MG63 (cell line): ENCODE data around the gene CCDC68. TPM values are rescaled to one million over a fixed set of nuclear protein-coding genes. Genes with fewer than 3 reads are reported as not detected.

ENCODE experiments used
- DNase-seq: peaks from one replicate; pipeline ENCODE4 v3.0.0-alpha.2; 2020
- H3K27me3 ChIP-seq: fragments of 250-450 bp; sonication (Bioruptor Pico); 2 replicates; pipeline ENCODE4 v1.5.1; 2020; ENCODE audit warnings: mild to moderate bottlenecking, moderate library complexity
- H3K36me3 ChIP-seq: fragments of 250-450 bp; sonication (Bioruptor Pico); 2 replicates; pipeline ENCODE4 v1.5.1; 2020; ENCODE audit warnings: mild to moderate bottlenecking, moderate library complexity
- H3K4me3 ChIP-seq: fragments of 250-450 bp; sonication (Bioruptor Pico); 2 replicates; pipeline ENCODE4 v1.5.1; 2020; ENCODE audit warnings: mild to moderate bottlenecking, moderate library complexity
- H3K9me3 ChIP-seq: fragments of 250-450 bp; sonication (Bioruptor Pico); 2 replicates; pipeline ENCODE4 v1.5.1; 2020; ENCODE audit warnings: mild to moderate bottlenecking, moderate library complexity
- total RNA-seq: library from RNA; depleted of rRNA; stranded (reverse); fragments of >200 nt; shearing (Covaris generic); gene quantifications from 2 replicates; pipeline ENCODE4 v1.2.3, GENCODE V29; 2014; ENCODE audit warnings: low replicate concordance

Gene CCDC68
- total RNA-seq, 1 experiment from 2014 or later, result 0.46 TPM

DNA sequence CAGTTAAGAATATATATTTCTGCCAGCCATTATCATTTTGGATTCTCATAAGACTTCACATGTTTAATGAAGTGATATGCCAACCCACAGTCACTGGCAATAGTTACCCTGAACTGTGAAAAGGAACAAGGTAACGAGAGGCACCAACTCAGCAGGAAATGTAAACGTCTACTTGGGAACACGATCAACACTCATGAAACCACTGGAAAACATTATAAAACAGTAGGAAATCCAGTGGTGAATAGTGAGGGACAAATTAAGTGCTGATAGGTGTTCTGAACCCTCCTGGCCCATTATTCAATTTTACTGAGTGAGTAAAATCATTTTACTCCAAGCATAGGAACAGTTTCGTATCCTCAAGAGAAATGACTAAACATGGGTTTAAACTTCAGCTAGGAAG is 17.1 kb downstream of the CCDC68 start:
- no peak for DNase-seq
- H3K27me3 ChIP-seq, result no peaks in the 10 kb centered on the region

DNA sequence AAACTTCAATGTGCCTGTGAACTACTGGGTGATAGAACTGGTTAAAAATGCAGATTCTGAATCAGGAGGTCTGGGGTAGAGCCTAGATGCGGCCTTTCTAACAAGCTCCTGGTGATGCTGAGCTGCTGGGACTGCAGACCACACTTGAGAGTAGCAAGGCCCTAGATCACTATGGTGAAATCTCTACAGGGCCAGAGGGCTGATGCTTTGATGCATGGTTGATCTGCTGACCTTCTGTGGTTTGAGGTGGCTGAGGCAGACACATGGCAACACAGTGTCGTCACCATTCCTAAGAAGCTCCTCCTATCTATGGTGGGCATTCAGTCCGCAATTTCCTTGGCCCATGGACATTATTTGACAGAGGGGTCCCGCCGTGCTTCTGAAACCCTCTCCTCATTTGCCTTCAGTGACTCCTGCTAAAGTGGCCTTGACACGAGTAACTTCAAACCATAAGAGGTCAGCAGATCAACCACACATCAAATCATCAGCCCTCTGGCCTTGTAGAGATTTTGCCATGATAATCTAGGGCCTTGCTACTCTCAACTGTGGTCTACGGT is 19.8 kb downstream of the CCDC68 start:
- H3K9me3 ChIP-seq, result no peaks in the 10 kb centered on the region
- no peaks in the 10 kb centered on the region for H3K36me3 ChIP-seq
- no peaks in the 10 kb centered on the region for H3K27me3 ChIP-seq
- no peak for DNase-seq
- H3K4me3 ChIP-seq, result no peak overlapping the region

More for the DNA sequence above, 17.1 kb downstream of the CCDC68 start:
- Histone ChIP-seq H3K36me3 (no peaks in the 10 kb centered on the region), H3K9me3 (no peaks in the 10 kb centered on the region), H3K4me3 (no peak overlapping the region)

DNA sequence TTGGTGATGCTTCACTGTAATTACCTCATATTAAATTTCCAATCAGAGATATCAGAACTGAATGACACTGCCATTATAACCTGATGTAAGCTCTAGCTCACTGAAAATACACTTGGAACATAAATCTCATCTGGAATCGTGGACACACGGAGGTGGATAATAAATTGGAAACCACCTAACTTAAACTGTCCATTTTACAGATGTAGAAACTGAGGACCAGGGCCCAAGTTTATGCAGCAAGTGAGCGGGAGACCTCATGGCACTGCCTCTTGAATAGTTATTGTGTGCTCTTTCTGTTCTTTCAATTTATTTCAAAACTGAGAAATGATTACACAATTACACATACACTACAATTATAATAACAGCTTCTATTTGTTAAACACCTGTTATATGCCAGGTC is 20.8 kb downstream of the CCDC68 start:
- H3K9me3 ChIP-seq, result no peaks in the 10 kb centered on the region
- H3K4me3 ChIP-seq, result no peak overlapping the region
- no peaks in the 10 kb centered on the region for H3K27me3 ChIP-seq
- H3K36me3 ChIP-seq, result no peaks in the 10 kb centered on the region
- no peak for DNase-seq

DNA sequence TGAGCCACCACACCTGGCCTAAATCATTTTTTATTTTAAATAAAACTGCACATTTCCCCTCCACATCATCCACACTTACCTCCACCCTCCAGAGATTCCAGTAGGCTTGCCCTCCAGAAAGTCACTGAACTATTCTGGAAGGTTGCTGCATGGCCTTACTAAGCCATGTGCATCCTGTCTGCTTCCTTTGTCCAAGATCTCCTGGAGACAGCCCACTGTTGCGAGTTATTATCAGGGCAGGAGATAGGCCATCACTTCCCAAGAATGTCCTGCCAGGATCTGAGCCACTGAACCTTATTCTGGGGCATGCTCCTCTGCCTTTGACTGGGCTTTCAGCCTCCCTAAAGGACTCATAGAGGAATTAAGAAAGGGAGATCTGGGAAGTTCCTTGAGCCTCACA is 26.8 kb downstream of the CCDC68 start:
- no peak for DNase-seq
- H3K27me3 ChIP-seq, result no peaks in the 10 kb centered on the region
- no peak overlapping the region for H3K4me3 ChIP-seq
- no peaks in the 10 kb centered on the region for H3K36me3 ChIP-seq
- no peaks in the 10 kb centered on the region for H3K9me3 ChIP-seq

DNA sequence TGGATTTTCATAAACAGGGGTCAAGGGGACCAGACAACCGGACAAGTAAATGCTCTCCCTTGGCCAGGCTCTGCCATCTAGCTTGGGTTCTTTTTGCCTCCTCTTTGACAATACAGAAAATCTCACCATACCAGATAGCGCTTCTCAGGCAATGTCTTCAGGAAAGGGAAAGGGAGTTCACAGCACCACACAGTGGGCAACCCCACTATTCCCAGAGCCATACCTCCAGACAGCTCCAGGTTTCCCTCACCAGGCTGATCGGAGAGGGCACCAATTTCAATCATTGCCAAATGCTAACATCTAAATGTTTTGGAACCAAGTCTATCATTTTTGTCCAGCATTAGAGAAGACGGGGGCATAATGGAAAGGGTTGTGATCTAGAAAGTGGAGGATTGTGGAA is 28.1 kb downstream of the CCDC68 start:
- Histone ChIP-seq H3K9me3 (no peaks in the 10 kb centered on the region), H3K36me3 (no peaks in the 10 kb centered on the region), H3K4me3 (no peak overlapping the region), H3K27me3 (no peaks in the 10 kb centered on the region)
- DNase-seq, result no peak

DNA sequence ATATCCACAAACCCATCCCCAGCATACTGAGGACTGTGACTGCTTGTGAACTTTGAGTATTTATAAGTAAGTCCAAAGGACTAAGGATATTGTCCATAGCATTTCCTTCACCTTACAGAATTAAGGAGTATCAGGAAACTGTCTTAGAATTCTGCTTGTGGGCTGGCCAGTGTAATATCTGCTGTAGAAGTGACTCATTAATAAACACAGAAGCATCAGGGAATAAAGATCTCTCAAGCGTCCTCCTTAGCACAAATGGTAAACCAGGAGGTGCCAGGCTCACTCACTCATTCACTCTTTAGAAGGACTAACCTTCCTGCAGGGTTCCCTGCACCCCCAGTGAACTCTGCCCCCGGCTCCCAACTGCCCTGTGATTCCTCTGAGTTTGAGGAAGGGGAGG is 31.0 kb downstream of the CCDC68 start:
- no peak for DNase-seq
- H3K27me3 ChIP-seq, result no peaks in the 10 kb centered on the region

DNA sequence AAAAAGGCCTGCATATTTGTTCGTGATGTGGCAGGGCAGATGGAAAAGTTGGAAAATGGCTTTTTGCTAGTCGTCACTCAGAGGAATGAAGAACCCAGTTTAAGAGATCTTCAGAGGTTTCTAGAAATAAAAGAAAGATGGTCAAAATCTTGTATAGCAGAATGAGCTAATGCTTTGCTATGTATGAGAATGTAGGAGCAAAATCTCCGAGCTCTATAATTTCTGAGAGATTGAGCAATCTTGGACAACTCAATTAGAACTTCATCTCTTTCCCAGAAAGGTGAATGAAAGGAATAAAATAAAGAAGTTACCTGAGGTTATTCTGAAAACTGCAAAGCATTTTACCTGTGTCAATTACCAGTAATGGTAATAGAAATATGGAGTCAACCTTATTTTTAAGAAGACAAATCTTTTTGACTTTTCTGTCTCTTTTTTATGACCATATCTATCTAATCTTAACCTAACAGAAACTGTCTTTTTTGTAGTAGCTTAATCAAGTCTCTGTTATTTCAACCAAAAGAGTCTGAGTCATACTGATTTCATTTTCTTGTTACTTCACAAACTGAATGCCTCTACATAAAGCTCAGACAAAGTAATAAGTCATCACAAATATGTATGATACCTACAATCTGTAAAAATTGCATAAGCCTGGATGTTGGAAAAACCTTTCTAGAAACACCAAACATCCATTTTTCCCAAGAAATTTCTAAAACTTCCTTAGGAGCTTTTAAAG is 32.5 kb downstream of the CCDC68 start:
- Histone ChIP-seq H3K27me3 (no peaks in the 10 kb centered on the region), H3K36me3 (no peaks in the 10 kb centered on the region), H3K4me3 (no peak overlapping the region), H3K9me3 (no peaks in the 10 kb centered on the region)
- no peak for DNase-seq

More for the DNA sequence above, 31.0 kb downstream of the CCDC68 start:
- Histone ChIP-seq H3K4me3 (no peak overlapping the region), H3K36me3 (no peaks in the 10 kb centered on the region), H3K9me3 (no peaks in the 10 kb centered on the region)

DNA sequence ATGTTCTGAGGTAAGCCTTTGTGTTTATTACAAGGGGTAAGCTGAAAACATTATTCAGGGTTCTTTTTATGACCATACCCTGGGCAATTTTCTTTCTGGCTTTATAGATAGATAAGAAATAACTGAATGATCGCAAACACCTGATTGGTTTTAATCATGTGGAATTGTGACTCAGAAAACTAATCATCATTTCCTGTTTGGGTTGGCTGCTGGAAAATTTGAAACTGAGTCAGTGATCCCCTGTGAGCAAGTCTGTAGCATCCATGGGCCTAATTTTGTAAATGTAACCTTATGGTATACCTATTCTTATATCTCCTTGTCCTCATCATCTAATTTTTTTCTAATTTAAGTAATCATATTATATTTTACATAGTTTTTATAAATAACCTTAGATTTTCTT is 34.3 kb downstream of the CCDC68 start:
- Histone ChIP-seq H3K9me3 (no peaks in the 10 kb centered on the region), H3K36me3 (no peaks in the 10 kb centered on the region), H3K27me3 (no peaks in the 10 kb centered on the region), H3K4me3 (no peak overlapping the region)
- no peak for DNase-seq

DNA sequence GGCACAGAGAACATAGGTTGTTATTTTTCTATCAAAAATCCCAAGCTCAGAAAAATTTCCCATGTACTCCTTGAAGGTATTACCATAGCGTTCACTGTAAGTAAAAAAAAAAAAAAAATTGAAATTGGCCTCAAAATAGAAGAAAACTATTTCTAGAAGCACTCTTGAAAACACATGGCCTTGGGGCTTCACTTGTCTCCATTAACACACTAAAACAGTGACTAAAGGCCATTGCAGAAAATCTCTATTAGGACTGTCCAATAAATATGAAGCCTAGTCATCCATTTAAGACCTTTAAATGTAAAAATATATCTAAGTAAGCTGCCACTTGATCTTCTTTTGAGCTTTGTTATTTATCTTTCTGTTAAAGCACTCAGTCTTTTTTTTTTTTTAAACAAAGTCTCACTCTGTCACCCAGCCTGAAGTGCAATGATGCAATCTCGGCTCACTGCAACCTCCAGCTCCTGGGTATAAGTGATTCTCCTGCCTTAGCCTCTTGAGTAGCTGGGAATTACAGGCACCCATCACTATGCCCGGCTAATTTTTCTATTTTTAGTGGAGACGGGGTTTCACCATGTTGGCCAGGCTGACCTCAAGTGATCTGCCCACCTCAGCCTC is 35.8 kb downstream of the CCDC68 start:
- no peak overlapping the region for H3K4me3 ChIP-seq
- H3K27me3 ChIP-seq, result no peaks in the 10 kb centered on the region
- DNase-seq, result no peak
- H3K36me3 ChIP-seq, result no peaks in the 10 kb centered on the region
- H3K9me3 ChIP-seq, result no peaks in the 10 kb centered on the region

DNA sequence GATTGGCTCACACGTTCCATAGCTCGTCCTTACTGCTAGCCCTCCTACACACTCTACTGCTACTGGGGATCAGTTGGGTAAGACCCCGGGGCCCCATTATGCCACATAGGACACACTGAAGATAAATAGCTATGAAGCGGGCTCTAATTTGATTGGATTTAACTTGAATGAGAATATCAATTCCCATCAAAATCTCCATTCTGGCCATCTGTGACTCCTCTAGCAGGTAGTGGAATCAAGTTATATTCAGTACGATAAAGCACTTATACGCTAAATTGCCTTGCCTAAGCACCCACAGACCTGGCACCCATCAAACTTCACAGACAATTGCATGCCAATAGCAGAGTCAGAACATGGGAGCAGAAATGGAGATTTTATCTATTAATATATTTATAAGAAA is 39.8 kb downstream of the CCDC68 start:
- Histone ChIP-seq H3K36me3 (no peaks in the 10 kb centered on the region), H3K27me3 (no peaks in the 10 kb centered on the region), H3K9me3 (no peaks in the 10 kb centered on the region), H3K4me3 (no peak overlapping the region)
- no peak for DNase-seq

DNA sequence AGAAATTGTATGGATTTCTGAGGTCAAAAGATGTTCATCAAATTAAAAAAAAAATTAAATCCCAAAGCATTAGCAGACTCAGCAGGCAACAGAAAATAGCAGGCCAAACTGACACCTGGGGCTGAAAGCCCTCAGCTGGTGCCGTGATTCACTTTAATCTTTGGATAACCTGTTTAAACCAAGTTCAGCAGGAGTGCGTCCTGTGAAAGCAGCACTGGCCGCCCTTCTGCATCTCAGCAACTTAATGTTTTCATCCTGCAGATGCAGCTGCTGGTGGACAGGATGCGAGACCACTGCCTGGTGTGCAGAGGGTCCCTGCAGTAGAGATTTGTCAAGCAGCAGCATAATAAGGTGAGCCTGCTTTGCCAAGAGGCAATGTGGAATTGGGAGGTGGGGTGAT is 41.2 kb downstream of the CCDC68 start:
- Histone ChIP-seq H3K27me3 (no peaks in the 10 kb centered on the region), H3K36me3 (no peaks in the 10 kb centered on the region), H3K9me3 (no peaks in the 10 kb centered on the region), H3K4me3 (no peak overlapping the region)
- no peak for DNase-seq

DNA sequence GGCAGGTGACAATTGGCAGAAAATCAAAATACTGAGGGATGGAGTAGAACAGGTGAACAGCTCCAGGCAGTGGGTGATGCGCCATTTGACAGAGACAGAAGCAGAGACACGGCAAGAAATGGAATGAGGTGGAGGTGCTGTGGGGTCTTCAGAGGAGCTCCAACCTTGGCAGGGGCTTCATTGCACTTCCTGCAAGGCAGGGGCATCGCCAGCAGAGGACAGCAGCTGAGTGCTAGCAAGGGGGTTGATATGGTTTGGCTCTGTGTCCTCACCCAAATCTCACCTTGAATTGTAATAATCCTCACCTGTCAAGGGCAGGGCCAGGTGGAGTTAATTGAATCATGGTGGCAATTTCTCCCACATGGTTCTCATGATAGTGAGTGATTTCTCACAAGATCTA is 42.8 kb downstream of the CCDC68 start:
- H3K27me3 ChIP-seq, result no peaks in the 10 kb centered on the region
- H3K36me3 ChIP-seq, result no peaks in the 10 kb centered on the region
- no peak for DNase-seq
- H3K9me3 ChIP-seq, result no peaks in the 10 kb centered on the region
- H3K4me3 ChIP-seq, result no peak overlapping the region

DNA sequence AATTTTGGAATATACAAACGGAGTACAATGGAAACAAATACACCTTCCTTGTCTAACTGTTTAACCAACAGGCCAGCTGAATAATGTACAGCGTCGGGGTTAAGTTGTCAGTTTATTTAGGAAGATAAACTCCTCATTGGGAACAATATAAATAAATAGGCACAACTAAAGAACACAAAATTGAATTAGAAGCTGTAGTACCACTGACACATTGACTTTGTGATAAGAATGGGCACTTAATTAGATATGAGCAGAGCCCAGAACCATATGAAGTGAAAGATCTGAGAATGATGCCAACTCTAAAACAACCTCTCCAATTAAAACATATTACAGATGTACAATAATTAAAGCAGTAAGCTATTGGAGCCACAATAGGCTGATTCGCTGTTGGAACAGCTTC is 44.4 kb downstream of the CCDC68 start:
- Histone ChIP-seq H3K27me3 (no peaks in the 10 kb centered on the region), H3K36me3 (no peaks in the 10 kb centered on the region), H3K9me3 (no peaks in the 10 kb centered on the region), H3K4me3 (no peak overlapping the region)
- DNase-seq, result no peak

DNA sequence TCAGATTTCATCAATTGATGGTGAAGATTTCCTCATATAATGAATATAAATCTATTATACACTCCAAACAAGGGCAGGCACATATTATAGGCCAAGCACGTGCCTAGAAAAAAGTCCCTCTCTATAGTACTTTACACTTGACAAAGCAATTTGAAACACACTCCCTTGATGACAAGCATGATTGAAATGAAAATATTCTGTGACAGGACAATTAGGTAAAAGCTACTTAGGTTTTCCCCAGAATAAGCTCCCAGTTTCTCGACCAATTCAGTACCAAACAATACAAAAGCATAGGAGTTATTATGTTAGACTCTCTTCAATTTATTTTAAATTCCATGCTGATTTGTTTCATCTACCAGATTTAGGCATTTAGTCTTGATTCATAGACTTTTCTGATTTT is 47.7 kb downstream of the CCDC68 start:
- H3K4me3 ChIP-seq, result no peak overlapping the region
- no peak for DNase-seq
- H3K27me3 ChIP-seq, result no peaks in the 10 kb centered on the region
- no peaks in the 10 kb centered on the region for H3K36me3 ChIP-seq
- no peaks in the 10 kb centered on the region for H3K9me3 ChIP-seq

DNA sequence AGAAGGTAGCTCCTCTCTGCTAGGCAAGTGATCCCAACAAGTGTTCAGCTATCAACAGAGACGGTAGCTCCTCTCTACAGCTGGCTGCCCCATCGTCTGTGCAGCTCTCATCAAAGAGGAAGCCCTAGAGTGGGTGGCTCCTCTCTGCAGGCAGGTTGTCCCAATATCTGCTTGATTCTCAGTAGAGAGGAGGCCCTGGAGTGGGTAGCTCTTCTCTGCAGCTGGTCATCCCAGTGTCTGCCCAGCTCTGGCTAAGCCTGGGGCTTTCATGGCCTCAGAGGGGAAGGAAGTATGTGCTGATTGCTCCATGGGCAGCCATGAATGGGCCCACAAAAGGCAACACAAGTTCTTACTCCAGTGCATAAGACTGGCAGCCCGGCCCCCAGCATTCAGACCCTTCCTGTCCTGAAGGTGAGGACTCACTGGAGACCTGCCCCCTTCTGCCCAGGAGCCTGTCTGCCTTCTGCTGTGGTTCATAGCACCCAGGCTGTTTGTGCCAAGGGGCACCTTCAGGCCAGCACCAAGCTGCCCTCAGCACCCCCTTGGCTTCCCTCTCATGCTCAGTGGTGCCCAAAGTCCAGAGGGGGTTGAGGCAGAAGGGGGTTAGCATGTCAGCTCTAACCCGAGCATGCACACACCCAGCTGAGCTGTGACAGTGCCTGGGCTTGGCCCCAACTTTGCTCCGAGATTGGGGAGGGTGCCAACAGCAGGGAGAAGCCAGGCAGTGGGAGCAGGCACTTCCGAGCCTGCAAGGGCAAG is 48.9 kb downstream of the CCDC68 start:
- no peak for DNase-seq
- no peaks in the 10 kb centered on the region for H3K36me3 ChIP-seq
- H3K27me3 ChIP-seq, result no peaks in the 10 kb centered on the region
- H3K4me3 ChIP-seq, result no peak overlapping the region
- no peaks in the 10 kb centered on the region for H3K9me3 ChIP-seq

DNA sequence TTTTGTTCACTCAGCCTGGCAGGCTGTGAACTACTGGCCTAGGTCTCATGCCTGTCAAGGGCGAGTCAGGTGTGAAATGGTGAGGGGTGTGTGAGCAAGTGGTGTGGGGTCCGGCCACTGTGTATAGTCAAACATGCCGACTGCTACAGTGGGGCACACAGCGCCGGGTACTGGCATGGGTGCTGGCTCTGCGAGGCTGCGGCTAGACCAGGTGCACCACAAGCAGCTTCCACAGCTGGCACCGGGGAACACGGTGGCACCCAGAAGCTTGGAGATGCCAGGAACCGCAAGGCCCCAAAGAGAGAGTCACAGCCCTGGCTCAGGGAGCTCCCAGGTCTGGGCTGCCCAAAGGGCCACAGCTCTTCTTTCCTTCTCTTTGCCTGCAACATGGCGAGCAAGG is 49.7 kb downstream of the CCDC68 start:
- H3K36me3 ChIP-seq, result no peaks in the 10 kb centered on the region
- no peak overlapping the region for H3K4me3 ChIP-seq
- no peak for DNase-seq
- H3K9me3 ChIP-seq, result no peaks in the 10 kb centered on the region
- H3K27me3 ChIP-seq, result no peaks in the 10 kb centered on the region

DNA sequence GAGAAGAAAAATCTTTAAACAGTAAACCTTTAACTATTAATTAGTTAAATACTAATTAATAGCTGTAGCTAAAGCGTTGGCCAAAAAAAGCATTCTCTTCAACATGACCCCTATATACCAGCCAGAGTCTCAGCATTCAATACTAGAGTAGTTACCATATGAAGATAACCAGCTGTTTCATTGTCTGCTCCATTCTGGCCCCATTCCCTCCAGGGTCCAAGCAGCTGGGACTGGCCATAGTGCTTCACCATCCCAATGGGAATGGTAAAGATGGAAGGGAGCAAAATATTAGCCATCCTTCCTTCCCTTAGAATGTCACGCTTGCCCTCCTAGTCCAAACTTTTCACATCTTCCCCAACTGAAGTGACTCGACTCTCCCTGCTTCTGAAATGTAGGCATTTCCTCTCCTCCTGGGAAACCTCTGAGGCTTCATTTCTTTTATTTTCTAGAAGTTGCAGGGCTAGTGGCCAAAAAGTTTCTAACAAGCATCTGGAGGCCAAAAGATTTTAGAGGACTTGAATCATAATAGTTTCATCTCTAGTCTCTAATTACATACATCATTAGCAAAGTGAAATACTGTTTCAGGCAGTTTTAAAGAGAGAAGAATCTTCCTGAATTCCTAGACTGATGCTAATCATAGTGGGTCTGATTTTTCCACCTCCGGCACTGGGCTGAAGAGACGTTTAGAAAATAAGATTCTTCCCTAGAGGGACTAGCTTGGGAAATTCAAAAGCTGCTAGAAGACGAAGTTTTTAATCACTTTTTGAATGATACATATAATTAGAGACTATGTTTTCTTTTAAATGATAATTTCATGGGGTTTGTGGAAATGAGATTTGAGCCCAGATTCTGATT is 52.7 kb downstream of the CCDC68 start:
- H3K9me3 ChIP-seq, result no peaks in the 10 kb centered on the region
- no peak overlapping the region for H3K4me3 ChIP-seq
- DNase-seq, result no peak

More for the DNA sequence above, 52.7 kb downstream of the CCDC68 start:
- no peaks in the 10 kb centered on the region for H3K27me3 ChIP-seq
- no peaks in the 10 kb centered on the region for H3K36me3 ChIP-seq
